Lower lobe of right lung (tissue), 2 donors: ENCODE results near the gene MAGI2. TPM values are rescaled to one million over a fixed set of nuclear protein-coding genes. Genes with fewer than 3 reads are reported as not detected.

Experiments
- ATAC-seq, 2 donors: fragments of 200-7000 bp; cut with Tn5 transposase; one replicate each; pipeline ENCODE4 v1.9.1; 2020 to 2022; ENCODE audit warnings: mild to moderate bottlenecking in 2 of 2, moderate library complexity in 2 of 2
- DNase-seq: peaks from one replicate; pipeline ENCODE4 v3.0.0-alpha.2; 2020
- H3K27ac ChIP-seq: fragments of 200-600 bp; one replicate; pipeline ENCODE4 v1.8.0; 2022
- H3K27me3 ChIP-seq: fragments of 200-600 bp; one replicate; pipeline ENCODE4 v1.8.0; 2022; ENCODE audit warnings: low read depth
- H3K36me3 ChIP-seq: fragments of 200-600 bp; one replicate; pipeline ENCODE4 v1.8.0; 2022; ENCODE audit warnings: mild to moderate bottlenecking
- H3K4me1 ChIP-seq: fragments of 200-600 bp; one replicate; pipeline ENCODE4 v1.8.0; 2022
- H3K4me3 ChIP-seq: fragments of 200-600 bp; one replicate; pipeline ENCODE4 v1.8.0; 2022; ENCODE audit warnings: mild to moderate bottlenecking
- H3K9me3 ChIP-seq: fragments of 200-600 bp; one replicate; pipeline ENCODE4 v1.8.0; 2022
- intact Hi-C: fragments of 100-400 bp; cut with DNase I; formaldehyde crosslinking; loops from one replicate; pipeline ENCODE4 v1.11.0; 2022
- total RNA-seq: library from RNA; stranded (reverse); fragmentation: NEBNext Ultra II Directional; extraction: Animal tissue kit (Norgen Biotek cat#: 25700); gene quantifications from one replicate; pipeline ENCODE4 v1.2.1, GENCODE V29; 2021
- TF ChIP-seq, protein P1 (sequence below): fragments of 200-600 bp; IDR thresholded peaks from one replicate; pipeline ENCODE4 v1.8.0; 2022; ENCODE audit warnings: antibody characterized with exemption, mild to moderate bottlenecking
- donor health status: DM: no; HTN: yes; CAD: no; lungs with severe emphysema.

The MAGI2 gene
- total RNA-seq, 1 donor from 2014 or later = 15.3 TPM

DNA sequence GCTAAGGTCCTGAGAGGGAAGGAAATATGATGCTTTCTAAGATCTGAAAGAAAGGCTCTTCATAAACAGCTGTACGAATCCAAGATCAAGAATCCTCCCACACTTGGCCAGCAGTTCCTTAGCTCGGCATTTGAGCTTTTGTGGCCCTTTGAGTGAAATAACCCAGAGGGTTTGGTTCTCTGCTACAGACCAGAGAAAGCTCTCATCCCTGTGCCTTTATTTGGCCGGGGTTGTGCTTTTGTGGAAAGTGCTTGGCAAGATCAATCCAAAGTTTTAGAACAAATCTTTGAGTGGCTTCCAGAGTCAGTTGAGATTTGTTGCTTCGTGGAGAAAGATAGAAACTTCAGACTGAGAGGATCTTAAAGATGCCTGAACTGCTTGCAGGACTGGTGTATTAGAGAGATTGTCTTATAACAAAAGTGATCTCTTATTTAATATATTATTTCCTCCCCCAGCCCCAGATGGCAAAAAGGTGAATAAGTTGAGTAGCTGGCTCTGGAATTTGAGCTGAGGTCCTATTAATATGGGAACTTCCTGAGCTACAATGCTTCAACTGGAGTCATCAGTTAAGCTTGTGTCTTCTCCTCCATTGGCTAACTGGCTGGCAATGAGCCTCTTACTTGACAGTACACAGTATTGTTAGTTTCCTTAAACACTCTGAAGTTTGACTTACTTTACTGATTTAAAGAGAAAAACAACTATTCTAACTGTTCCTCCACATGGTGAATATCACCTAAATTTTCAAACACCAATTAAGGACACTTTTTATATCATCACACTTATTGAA, 687.3 kb downstream of the MAGI2 start:
- ATAC-seq = no peak

DNA sequence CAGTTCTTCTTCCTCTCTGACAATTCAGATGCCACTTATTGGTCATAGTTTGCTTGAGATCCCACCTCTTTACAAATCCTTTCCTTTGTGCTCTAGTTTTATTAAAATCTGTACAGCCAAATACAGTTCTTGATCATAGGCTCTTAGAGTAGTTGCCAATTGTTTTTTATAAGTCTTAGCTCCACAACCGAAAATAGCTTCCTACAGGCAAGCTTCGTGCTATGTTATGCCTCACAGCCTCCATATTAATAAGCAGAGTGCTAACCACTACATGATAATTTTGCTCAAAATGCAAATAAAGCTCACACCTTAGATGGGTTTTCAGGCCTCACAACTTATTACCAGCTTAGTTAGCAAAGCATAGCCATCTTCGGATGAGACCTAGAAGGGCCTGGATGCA, 688.9 kb downstream of the MAGI2 start:
- no peak for DNase-seq
- Histone ChIP-seq H3K27ac (no peak overlapping the region), H3K4me1 (no peaks in the 10 kb centered on the region), H3K36me3 (no peaks in the 10 kb centered on the region), H3K27me3 (no peaks in the 10 kb centered on the region), H3K4me3 (no peak overlapping the region), H3K9me3 (no peaks in the 10 kb centered on the region)
- intact Hi-C loops = no loop called here
- TF ChIP-seq, protein P1, sequence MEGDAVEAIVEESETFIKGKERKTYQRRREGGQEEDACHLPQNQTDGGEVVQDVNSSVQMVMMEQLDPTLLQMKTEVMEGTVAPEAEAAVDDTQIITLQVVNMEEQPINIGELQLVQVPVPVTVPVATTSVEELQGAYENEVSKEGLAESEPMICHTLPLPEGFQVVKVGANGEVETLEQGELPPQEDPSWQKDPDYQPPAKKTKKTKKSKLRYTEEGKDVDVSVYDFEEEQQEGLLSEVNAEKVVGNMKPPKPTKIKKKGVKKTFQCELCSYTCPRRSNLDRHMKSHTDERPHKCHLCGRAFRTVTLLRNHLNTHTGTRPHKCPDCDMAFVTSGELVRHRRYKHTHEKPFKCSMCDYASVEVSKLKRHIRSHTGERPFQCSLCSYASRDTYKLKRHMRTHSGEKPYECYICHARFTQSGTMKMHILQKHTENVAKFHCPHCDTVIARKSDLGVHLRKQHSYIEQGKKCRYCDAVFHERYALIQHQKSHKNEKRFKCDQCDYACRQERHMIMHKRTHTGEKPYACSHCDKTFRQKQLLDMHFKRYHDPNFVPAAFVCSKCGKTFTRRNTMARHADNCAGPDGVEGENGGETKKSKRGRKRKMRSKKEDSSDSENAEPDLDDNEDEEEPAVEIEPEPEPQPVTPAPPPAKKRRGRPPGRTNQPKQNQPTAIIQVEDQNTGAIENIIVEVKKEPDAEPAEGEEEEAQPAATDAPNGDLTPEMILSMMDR = no peak
- no peak for ATAC-seq

More for the DNA sequence above, 687.3 kb downstream of the MAGI2 start:
- no peaks in the 10 kb centered on the region for H3K36me3 ChIP-seq
- H3K27me3 ChIP-seq = no peaks in the 10 kb centered on the region
- H3K9me3 ChIP-seq = no peaks in the 10 kb centered on the region
- TF ChIP-seq, protein P1 = no peak
- no peak overlapping the region for H3K4me3 ChIP-seq
- H3K4me1 ChIP-seq = peaks cover 13% of the 10 kb centered on the region
- DNase-seq = no peak
- intact Hi-C loops = no loop called here
- no peak overlapping the region for H3K27ac ChIP-seq

DNA sequence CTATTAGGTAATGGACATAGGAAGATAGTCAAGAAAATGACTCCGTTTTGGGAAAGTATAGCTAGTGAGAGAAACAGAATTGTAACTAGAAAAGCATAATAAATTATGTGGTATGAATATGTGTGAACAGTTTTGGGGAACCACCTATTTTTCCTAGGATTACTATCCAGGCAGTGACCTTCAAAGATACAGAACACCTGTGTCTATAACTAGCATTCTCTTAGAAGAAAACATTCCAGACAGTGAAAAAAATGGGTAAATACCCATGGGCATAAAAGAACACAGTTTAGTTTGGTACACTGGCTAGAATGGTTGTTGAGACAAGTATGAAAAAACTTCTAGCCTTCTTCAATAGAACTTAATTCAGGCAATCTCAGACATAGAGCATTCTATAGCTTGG, 690.8 kb downstream of the MAGI2 start:
- no peaks in the 10 kb centered on the region for H3K9me3 ChIP-seq
- no peaks in the 10 kb centered on the region for H3K27me3 ChIP-seq
- DNase-seq = no peak
- no peak for ATAC-seq
- intact Hi-C loops = no loop called here
- no peak overlapping the region for H3K4me3 ChIP-seq
- H3K27ac ChIP-seq = no peak overlapping the region
- TF ChIP-seq, protein P1 = no peak
- H3K36me3 ChIP-seq = no peaks in the 10 kb centered on the region
- H3K4me1 ChIP-seq = no peaks in the 10 kb centered on the region

DNA sequence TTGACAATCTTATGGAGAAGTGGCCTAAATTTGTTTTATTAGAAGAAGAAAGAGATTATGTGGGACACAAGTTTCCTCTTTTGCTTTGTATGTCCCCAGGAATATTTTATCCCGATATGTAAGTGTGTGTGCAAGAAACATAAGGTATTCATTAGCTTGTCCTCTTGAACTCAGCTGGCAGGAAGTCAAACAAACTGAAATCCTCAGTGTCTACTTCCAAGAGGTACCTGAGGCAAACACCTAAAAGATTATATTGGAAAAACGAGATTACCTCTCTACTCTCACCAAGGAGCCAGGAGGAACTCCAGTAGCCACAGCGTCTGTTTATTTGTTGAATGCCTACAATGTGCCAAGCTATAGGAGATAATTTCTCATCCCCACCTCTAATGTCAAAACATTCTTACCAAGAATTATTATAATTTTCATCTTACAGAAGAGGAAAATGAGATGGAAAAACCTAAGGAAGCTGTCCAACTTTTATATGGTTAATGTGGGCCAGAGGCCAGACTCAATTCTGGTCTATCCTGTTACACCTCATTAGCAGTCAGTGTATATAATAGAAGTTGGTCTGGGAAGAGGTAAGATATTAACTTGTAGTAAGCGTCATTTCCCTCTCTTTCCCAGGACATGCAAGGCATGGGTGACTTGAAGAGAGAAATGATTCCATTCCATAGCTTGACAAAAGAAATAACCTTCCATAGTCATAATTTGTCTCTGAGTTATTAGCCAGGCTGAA, 692.7 kb downstream of the MAGI2 start:
- H3K4me1 ChIP-seq = no peaks in the 10 kb centered on the region

DNA sequence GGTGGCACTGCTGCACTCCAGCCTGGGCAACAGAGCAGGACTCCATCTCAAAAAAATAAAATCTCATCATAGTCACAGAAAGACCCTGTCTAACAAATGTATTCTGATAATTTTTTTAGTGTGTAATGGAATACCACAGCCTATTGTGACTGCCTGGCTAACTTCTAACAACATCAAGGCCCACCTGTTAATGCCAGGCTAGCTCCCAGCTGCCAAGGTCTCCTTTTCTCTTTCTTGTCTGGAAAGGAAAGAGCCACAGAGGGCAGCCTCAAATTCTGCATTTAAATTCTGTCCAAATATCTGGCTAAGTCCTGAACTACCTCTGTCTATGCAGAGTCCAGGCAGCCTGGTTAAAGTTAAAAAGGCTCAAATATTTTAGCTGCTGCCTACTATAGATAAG, 700.9 kb downstream of the MAGI2 start:
- H3K27ac ChIP-seq = no peak overlapping the region
- no peaks in the 10 kb centered on the region for H3K4me1 ChIP-seq
- no peaks in the 10 kb centered on the region for H3K27me3 ChIP-seq
- peaks cover 5% of the 10 kb centered on the region for H3K9me3 ChIP-seq
- H3K4me3 ChIP-seq = no peak overlapping the region
- DNase-seq (no peak), ATAC-seq (no peak)
- intact Hi-C loops = no loop called here
- H3K36me3 ChIP-seq = no peaks in the 10 kb centered on the region
- TF ChIP-seq, protein P1 = no peak

More for the DNA sequence above, 692.7 kb downstream of the MAGI2 start:
- no peaks in the 10 kb centered on the region for H3K9me3 ChIP-seq
- DNase-seq (no peak), ATAC-seq (no peak)
- no peaks in the 10 kb centered on the region for H3K27me3 ChIP-seq
- H3K27ac ChIP-seq = no peak overlapping the region
- no peak overlapping the region for H3K4me3 ChIP-seq
- intact Hi-C loops = no loop called here
- no peaks in the 10 kb centered on the region for H3K36me3 ChIP-seq
- TF ChIP-seq, protein P1 = no peak
